GM19328 (cell line): ENCODE data around the gene CIAO2B.

Source experiments
- ATAC-seq: cut with Tn5 transposase; IDR thresholded peaks from one replicate; pipeline ENCODE4 v1.9.1; 2021; ENCODE audit warnings: mild to moderate bottlenecking, moderate library complexity; ENCODE audit not compliant: unreplicated experiment

Gene CIAO2B

GRCh38 chr16:66937725-66938337 is 3.6 kb upstream of the CIAO2B start:
- no peak for ATAC-seq

- no peak for ATAC-seq
These were observed 2.8 kb upstream of the CIAO2B start for GRCh38 chr16:66936889-66937554.

- no peak for ATAC-seq
These were observed 2.3 kb upstream of the CIAO2B start for GRCh38 chr16:66936462-66936861.

- ATAC-seq, result no peak
These were observed 1.3 kb upstream of the CIAO2B start, which contains the start of gene CES2 for GRCh38 chr16:66935314-66936011. Gene CES2 (plus strand): TSS chr16:66935516. CDS start chr16:66935636, 120 bp downstream.

GRCh38 chr16:66934839-66935313 is 674 bp upstream of the CIAO2B start:
- ATAC-seq, result peak; percentile 21

- ATAC-seq, result no peak
These were observed 445 bp downstream of the CIAO2B start for GRCh38 chr16:66933776-66934137.

- ATAC-seq, result no peak
These were observed 2.1 kb downstream of the CIAO2B start for GRCh38 chr16:66932076-66932475.

GRCh38 chr16:66931665-66932064 is 2.5 kb downstream of the CIAO2B start:
- no peak for ATAC-seq

- ATAC-seq, result no peak
These were observed 4.0 kb downstream of the CIAO2B start for GRCh38 chr16:66930189-66930588.

GRCh38 chr16:66928702-66929388 is 5.4 kb downstream of the CIAO2B start:
- no peak for ATAC-seq

GRCh38 chr16:66927918-66928649 is 6.1 kb downstream of the CIAO2B start:
- no peak for ATAC-seq

- no peak for ATAC-seq
These were observed 7.2 kb downstream of the CIAO2B start for GRCh38 chr16:66926961-66927436.

- ATAC-seq, result no peak
These were observed 7.8 kb downstream of the CIAO2B start for GRCh38 chr16:66926171-66926947.

- ATAC-seq, result no peak
These were observed 8.8 kb downstream of the CIAO2B start, which contains the start of gene RRAD for GRCh38 chr16:66925322-66925840. Gene RRAD (minus strand): TSS chr16:66925535. CDS start chr16:66925179, 356 bp downstream.

- ATAC-seq, result no peak
These were observed 9.5 kb downstream of the CIAO2B start for GRCh38 chr16:66924527-66925321.

GRCh38 chr16:66923866-66924265 is 10.3 kb downstream of the CIAO2B start:
- no peak for ATAC-seq

- ATAC-seq, result no peak
These were observed 10.9 kb downstream of the CIAO2B start for GRCh38 chr16:66923247-66923731.

GRCh38 chr16:66921729-66922450 is 12.3 kb downstream of the CIAO2B start:
- ATAC-seq, result no peak
